ENCODE measurements around the gene KCNQ1.
A peak's percentile ranks its signal among the peaks of the same experiment; 100 is the strongest.

KCNQ1 gene

DNA sequence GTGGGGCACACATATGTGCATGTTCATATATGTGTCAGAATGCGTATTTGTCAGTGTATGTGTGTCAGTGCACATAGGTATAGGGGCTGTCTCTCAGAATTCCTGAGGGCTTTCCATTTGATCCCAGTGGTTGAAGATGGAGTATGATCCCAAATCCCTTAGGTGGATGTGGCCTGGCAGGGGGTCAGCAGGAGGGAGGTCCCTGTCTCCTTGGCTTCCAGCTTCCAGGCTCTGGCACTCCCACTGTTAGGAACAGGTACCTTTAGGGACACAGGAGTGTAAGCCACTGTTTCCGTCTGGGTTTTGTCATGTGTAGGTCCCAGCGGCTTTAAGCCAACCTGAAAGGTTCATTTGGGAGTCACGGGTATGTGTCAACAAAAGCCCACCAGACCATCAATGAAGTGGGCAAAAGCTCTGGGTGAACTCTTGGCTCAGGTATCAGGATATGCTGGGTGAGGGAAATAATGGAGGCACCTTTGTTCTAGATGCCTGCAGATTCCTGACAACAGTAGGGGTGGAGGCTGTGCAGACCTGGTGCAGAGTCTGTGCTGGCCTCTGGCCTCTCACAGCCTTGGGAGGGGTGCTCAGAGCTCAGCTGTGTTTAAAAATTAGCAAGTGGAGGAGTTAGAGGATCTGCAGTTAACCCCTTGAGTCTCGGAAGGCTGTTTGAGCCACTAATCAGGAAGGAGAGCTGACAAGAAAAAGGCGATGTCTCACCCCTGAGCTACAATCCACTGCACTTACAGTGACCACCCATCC, 246.0 kb downstream of the KCNQ1 start:
- Histone ChIP-seq H2AFZ (ENCODE audit: low read length) (no peak overlapping the region), H3K9ac (ENCODE audit: low read depth, low read length, poor library complexity, severe bottlenecking) (peak overlapping the region; percentile 3), H4K20me1 (ENCODE audit: insufficient read depth, low read length, poor library complexity, severe bottlenecking) (peaks cover 71% of the 10 kb centered on the region), H3K4me3 (ENCODE audit: low read length, poor library complexity, severe bottlenecking) (no peak overlapping the region), H3K9me2 (replicated peaks; ENCODE audit: low read depth, low read length) (no peaks in the 10 kb centered on the region), H3K9me3 (ENCODE audit: insufficient read depth, low read depth, low read length) (no peaks in the 10 kb centered on the region), H3K4me2 (ENCODE audit: low read depth, low read length, poor library complexity, severe bottlenecking) (peak overlapping the region; percentile 88), H3F3A (ENCODE audit: low read depth) (peaks cover 3% of the 10 kb centered on the region), H3K36me3 (ENCODE audit: insufficient read depth, low read length) (peaks cover 6% of the 10 kb centered on the region; the same call in 1 of the 2 replicates), H3K4me1 (ENCODE audit: insufficient read depth, low read length, poor library complexity, severe bottlenecking) (peaks cover 82% of the 10 kb centered on the region), H3K27me3 (ENCODE audit: insufficient read depth, low read length, poor library complexity, severe bottlenecking) (no peaks in the 10 kb centered on the region), H3K79me2 (ENCODE audit: insufficient read depth, low read length) (peaks cover 99% of the 10 kb centered on the region)
- TF ChIP-seq EZH2phosphoT487 (IDR thresholded peaks at IDR 0.05; ENCODE audit: borderline replicate concordance), result no peak
- TF ChIP-seq, protein P1, sequence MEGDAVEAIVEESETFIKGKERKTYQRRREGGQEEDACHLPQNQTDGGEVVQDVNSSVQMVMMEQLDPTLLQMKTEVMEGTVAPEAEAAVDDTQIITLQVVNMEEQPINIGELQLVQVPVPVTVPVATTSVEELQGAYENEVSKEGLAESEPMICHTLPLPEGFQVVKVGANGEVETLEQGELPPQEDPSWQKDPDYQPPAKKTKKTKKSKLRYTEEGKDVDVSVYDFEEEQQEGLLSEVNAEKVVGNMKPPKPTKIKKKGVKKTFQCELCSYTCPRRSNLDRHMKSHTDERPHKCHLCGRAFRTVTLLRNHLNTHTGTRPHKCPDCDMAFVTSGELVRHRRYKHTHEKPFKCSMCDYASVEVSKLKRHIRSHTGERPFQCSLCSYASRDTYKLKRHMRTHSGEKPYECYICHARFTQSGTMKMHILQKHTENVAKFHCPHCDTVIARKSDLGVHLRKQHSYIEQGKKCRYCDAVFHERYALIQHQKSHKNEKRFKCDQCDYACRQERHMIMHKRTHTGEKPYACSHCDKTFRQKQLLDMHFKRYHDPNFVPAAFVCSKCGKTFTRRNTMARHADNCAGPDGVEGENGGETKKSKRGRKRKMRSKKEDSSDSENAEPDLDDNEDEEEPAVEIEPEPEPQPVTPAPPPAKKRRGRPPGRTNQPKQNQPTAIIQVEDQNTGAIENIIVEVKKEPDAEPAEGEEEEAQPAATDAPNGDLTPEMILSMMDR (conservative IDR thresholded peaks at IDR 0.05; ENCODE audit: low read length), result no peak

DNA sequence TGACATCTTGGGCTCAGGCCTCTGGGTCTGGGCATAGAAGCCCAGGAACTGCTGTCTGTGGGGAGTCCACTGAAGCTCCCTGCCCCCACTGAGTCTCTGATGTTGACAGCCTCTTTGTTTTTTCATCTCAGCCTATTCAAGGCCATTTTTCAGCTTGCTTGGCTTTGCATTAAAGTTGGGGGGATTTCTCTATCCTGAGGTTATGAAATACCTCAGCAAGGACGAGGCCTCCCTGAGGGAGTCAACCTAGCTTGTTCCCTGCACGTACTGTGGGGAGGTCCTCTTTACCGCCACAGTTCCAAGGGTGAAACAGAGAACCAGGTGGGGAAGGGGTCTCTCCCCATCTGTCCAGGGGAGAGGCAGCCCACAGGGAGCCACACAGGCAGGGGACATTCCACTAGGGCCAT, 246.6 kb downstream of the KCNQ1 start:
- no peaks in the 10 kb centered on the region for H3K9me3 ChIP-seq (ENCODE audit: insufficient read depth, low read depth, low read length)
- no peak for TF ChIP-seq EZH2phosphoT487 (IDR thresholded peaks at IDR 0.05; ENCODE audit: borderline replicate concordance)
- TF ChIP-seq, protein P1 (conservative IDR thresholded peaks at IDR 0.05; ENCODE audit: low read length), result no peak
- no peaks in the 10 kb centered on the region for H3K27me3 ChIP-seq (ENCODE audit: insufficient read depth, low read length, poor library complexity, severe bottlenecking)
- H3K4me3 ChIP-seq (ENCODE audit: low read length, poor library complexity, severe bottlenecking), result no peak overlapping the region
- peaks cover 84% of the 10 kb centered on the region for H3K4me1 ChIP-seq (ENCODE audit: insufficient read depth, low read length, poor library complexity, severe bottlenecking)
- H3K36me3 ChIP-seq (ENCODE audit: insufficient read depth, low read length), result peaks cover 6% of the 10 kb centered on the region; the same call in 1 of the 2 replicates
- H3K9ac ChIP-seq (ENCODE audit: low read depth, low read length, poor library complexity, severe bottlenecking), result peak overlapping the region; percentile 3
- peaks cover 99% of the 10 kb centered on the region for H3K79me2 ChIP-seq (ENCODE audit: insufficient read depth, low read length)
- H3K9me2 ChIP-seq (replicated peaks; ENCODE audit: low read depth, low read length), result no peaks in the 10 kb centered on the region
- H4K20me1 ChIP-seq (ENCODE audit: insufficient read depth, low read length, poor library complexity, severe bottlenecking), result peaks cover 70% of the 10 kb centered on the region
- no peak overlapping the region for H2AFZ ChIP-seq (ENCODE audit: low read length)
- H3F3A ChIP-seq (ENCODE audit: low read depth), result peaks cover 3% of the 10 kb centered on the region
- peak overlapping the region; percentile 88 for H3K4me2 ChIP-seq (ENCODE audit: low read depth, low read length, poor library complexity, severe bottlenecking)

DNA sequence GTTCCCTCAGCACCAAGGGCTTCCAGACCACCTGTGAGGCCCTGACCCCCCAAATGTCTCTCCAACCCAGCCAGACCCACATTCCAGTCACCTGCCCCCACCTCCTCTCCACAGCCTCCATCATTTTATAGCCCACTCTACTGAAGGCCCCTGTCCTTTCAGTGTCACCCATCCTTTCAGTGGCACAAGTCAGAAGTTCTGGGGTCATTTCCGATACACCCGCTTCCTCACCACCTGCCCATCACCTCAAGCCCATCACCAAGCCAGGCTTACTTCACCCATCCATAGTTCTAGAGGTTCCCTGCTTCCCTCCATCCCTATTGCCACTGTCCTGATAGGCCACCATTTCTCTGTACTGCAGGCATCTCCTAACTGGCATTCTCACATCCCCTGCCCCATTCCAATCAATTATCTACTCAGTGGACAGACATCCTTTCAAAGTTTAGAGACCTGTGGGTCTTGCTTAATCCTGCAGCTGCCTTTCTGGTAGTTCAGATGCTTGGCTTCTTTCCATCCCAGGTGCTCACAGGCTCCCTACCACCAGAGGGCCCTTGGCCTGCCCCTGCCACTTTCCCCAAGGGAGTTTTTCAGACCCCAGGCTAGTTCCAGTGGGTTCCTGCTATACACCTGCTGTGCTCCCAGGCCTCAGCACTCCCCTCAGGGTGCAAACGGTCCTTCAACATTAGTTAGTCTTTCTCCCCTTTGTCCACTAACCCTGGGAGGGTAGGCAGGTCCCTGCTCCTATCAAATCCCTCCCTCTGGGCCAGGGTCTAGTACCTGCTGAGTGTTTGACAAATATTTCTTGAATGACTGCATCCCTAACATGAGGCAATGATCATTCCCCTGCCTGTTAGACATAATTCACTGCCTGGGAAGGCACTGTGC, 247.4 kb downstream of the KCNQ1 start:
- H3K9me3 ChIP-seq (ENCODE audit: insufficient read depth, low read depth, low read length), result no peaks in the 10 kb centered on the region
- H3K4me2 ChIP-seq (ENCODE audit: low read depth, low read length, poor library complexity, severe bottlenecking), result peak overlapping the region; percentile 88
- H2AFZ ChIP-seq (ENCODE audit: low read length), result no peak overlapping the region
- peaks cover 3% of the 10 kb centered on the region for H3F3A ChIP-seq (ENCODE audit: low read depth)
- no peaks in the 10 kb centered on the region for H3K27me3 ChIP-seq (ENCODE audit: insufficient read depth, low read length, poor library complexity, severe bottlenecking)
- peaks cover 91% of the 10 kb centered on the region for H3K4me1 ChIP-seq (ENCODE audit: insufficient read depth, low read length, poor library complexity, severe bottlenecking)
- no peaks in the 10 kb centered on the region for H3K9me2 ChIP-seq (replicated peaks; ENCODE audit: low read depth, low read length)
- H3K36me3 ChIP-seq (ENCODE audit: insufficient read depth, low read length), result peaks cover 6% of the 10 kb centered on the region; the same call in 1 of the 2 replicates
- peaks cover 99% of the 10 kb centered on the region for H3K79me2 ChIP-seq (ENCODE audit: insufficient read depth, low read length)
- peak overlapping the region; percentile 75 for H3K4me3 ChIP-seq (ENCODE audit: low read length, poor library complexity, severe bottlenecking)
- no peak for TF ChIP-seq EZH2phosphoT487 (IDR thresholded peaks at IDR 0.05; ENCODE audit: borderline replicate concordance)
- TF ChIP-seq, protein P1 (conservative IDR thresholded peaks at IDR 0.05; ENCODE audit: low read length), result peak; percentile 73
- H4K20me1 ChIP-seq (ENCODE audit: insufficient read depth, low read length, poor library complexity, severe bottlenecking), result peaks cover 72% of the 10 kb centered on the region
- peak overlapping the region; percentile 77 for H3K9ac ChIP-seq (ENCODE audit: low read depth, low read length, poor library complexity, severe bottlenecking)

Data from Loucy (cell line).